ENCODE results near the gene NFIA.

DNA sequence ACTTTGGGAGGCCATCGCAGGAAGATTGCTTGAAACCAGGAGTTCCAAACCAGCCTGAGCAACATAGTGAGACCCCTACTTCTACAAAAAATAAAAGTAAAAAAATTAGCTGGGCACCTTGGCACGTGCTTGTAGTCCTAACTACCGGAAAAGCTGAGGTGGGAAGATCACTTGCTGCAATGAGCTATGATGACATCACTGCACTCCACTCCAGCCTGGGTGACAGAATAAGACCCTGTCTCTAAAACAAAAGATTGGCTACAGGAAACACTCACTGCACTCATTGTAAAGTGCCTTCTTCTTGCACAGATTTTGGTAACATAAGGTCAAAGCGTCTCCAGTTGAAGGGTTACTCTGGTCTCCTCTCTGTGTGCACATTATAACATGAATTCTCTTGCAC, 336.8 kb downstream of the NFIA start:
- TF ChIP-seq, protein P1, sequence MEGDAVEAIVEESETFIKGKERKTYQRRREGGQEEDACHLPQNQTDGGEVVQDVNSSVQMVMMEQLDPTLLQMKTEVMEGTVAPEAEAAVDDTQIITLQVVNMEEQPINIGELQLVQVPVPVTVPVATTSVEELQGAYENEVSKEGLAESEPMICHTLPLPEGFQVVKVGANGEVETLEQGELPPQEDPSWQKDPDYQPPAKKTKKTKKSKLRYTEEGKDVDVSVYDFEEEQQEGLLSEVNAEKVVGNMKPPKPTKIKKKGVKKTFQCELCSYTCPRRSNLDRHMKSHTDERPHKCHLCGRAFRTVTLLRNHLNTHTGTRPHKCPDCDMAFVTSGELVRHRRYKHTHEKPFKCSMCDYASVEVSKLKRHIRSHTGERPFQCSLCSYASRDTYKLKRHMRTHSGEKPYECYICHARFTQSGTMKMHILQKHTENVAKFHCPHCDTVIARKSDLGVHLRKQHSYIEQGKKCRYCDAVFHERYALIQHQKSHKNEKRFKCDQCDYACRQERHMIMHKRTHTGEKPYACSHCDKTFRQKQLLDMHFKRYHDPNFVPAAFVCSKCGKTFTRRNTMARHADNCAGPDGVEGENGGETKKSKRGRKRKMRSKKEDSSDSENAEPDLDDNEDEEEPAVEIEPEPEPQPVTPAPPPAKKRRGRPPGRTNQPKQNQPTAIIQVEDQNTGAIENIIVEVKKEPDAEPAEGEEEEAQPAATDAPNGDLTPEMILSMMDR (conservative IDR thresholded peaks at IDR 0.05 in 1 of 2, IDR thresholded peaks at IDR 0.05 in 1 of 2; ENCODE audit: low read depth in 1 of 2, low read length in 2 of 2) = no peak
- TF ChIP-seq EZH2 (IDR thresholded peaks at IDR 0.05; ENCODE audit: low read length, missing control alignments) = no peak

Measured in fibroblast of lung (primary cell).